ACHN (cell line): ENCODE results near the gene KRTAP20-1.

Experiments
- DNase-seq: peaks from one replicate; pipeline ENCODE4 v3.0.0-alpha.2; 2015
- in situ Hi-C: cut with HindIII; loops from 2 replicates; pipeline ENCODE4 v1.10.0; 2017; ENCODE audit warnings: low sequenced_read_pairs, low pct_ligation_motif_present, low pct_unique_long_range_greater_than_20kb

The KRTAP20-1 gene, protein sequence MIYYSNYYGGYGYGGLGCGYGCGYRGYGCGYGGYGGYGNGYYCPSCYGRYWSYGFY

DNA sequence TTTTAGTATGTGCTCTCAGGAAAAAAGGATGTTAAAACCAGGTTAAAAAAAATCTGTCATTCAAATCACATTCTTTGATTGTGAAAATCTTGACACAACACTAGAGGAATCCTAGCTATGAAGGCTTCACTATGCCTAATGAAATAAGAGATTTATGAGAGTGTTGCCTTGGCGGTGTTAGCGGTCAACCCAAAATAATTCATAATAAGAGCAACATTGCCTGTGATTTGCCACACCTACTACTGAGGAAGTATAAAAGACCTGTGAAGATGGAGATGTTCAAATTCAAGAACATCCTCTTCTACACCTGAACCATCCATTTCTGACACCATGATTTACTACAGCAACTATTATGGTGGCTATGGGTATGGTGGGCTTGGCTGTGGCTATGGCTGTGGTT, at the start of gene KRTAP20-1:
TSS of gene KRTAP20-1 (plus strand) at position 301 of the 400 bp plus-strand sequence. CDS start at position 331, 30 bp downstream.
- no peak for DNase-seq
- in situ Hi-C loops = no loop called here

DNA sequence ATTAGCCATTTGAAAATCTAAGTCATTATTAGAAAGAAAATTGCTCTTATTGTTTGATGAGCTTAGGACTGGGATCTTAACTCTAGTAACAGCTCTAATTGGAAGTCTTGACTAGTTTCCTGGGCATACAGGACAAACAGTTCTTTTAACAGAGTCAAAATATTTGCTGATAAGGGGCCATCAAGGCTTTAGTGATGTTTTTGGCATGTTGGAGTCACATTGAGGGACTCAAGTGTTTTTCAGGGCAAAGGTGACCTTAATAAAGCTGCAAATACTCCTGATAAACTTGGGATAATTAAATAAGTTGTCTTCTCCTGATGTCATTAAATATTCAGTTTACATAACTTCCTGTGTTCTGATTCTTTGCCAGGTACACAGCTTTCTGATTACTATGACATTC, 48.6 kb upstream of the KRTAP20-1 start:
- no peak for DNase-seq
- in situ Hi-C loops = no loop called here

DNA sequence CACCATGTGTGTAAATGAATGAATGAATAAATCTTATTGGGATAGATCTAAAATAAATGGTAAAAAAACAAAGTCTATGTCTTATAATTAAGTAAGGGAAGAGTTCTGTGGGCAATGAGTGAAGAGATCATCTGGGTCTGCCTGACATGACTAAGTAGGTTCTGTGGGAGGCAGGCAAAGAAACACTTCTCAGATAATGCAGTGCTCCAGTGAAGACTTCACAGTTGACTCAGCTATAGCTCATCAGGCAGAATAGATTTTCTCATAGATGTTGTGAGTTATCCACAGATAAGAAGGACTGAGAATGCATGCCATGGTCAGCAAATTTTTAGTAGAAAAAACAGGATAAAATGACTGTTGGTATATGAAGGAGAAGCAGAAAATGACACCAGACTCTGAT, 38.5 kb upstream of the KRTAP20-1 start:
- no peak for DNase-seq

DNA sequence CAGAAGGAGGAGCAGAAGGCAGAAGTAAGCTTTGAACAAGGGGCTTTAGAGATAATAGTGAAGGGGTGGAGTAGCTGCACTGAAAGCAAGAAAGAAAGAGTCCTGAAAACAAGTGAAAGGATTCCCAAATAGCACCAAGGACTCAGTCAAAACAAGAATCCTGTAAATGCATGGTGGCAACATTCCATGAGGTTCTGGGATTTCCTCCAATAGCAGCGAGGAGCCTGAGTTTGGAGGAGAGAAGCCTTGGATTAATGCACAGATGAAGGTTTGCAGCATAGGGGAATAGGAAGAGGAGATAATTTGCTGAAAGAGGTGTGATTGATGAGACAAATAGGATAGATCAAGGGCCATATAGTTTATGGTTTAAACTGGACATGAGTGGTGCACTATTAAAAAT, 36.9 kb upstream of the KRTAP20-1 start:
- no peak for DNase-seq
- in situ Hi-C loops = no loop called here

More for the DNA sequence above, 38.5 kb upstream of the KRTAP20-1 start:
- in situ Hi-C loops = no loop called here

DNA sequence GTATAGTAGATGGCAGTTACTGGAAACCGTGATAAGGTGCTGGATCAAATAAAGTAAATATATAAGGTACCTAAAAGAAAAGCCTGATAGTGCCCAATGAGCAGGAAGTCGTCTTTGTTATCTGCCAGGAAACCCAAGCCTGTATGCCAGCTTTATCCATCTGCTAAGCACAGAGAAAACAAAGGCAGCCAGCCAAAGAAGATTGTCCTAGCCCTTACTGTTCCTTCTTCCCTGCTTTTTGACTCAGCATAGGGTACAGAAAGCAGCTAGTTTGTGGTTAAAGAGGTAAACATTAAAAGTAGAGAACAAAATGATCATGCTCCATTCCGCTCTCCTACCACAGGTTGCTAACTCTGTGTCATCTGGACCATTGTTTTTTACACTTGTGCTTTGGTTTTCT, 36.1 kb upstream of the KRTAP20-1 start:
- no peak for DNase-seq
- in situ Hi-C loops = no loop called here

DNA sequence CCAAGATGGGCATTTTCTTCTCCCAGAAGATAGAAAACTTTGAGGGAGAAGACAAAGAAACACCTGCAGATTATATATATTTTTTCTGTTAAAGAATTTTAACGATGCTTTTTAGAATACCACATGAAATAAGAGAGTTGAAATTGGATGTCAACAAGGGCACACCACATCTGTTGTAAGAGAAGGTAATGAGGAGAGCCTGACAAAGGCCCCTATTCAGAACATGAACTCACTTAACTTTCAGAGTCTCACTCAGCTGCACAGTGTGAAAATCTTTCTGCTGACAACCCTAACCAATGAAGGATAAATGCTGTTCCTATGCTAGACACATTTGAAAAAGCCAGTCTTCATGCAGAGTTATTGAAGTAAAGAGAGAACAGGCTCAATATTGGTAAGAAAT, 33.4 kb upstream of the KRTAP20-1 start:
- in situ Hi-C loops = no loop called here
- no peak for DNase-seq

DNA sequence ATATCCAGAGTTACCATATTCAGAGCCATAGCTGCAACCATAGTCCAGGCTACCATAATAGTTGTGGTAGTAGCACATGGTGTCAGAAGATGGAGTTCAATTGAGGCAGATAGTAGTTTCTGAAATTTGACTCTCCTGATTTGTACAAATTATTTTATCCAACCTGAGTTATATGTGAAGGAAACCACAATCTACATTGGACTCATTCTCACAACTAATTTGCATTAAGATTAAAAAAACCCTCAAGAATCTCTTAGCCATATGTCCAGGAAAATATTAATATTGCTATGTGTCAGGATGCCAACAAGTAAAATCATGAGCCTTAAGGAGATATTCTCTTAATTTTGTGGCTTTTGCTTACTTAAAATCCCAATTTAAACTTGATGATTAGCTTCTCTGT, 25.9 kb upstream of the KRTAP20-1 start, which contains the start of gene KRTAP22-2:
TSS of gene KRTAP22-2 (minus strand) at position 101 of the 400 bp plus-strand sequence.
- DNase-seq = no peak
- in situ Hi-C loops = no loop called here

DNA sequence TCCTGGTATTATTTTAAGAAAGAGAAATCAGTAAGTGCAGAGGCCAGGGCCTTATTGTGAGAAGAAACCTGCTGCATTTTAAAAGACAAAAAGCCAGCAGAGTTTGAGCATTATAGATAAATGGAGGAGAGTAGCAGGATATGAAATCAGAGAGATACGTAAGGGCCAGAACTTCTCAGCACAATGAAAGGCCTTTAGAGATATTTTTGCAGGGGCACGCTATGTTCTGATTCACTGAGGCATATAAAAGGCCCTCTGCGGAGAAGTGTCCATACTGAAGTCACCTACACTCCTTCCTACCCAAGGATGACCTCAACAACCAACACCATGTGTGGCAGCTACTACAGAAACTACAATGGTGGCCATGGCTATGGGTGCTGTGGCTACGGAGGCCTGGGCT, 24.1 kb upstream of the KRTAP20-1 start, which contains the start of gene KRTAP6-3:
TSS of gene KRTAP6-3 (plus strand) at position 301 of the 400 bp plus-strand sequence. CDS start at position 307, 6 bp downstream.
- no peak for DNase-seq
- in situ Hi-C loops = no loop called here

DNA sequence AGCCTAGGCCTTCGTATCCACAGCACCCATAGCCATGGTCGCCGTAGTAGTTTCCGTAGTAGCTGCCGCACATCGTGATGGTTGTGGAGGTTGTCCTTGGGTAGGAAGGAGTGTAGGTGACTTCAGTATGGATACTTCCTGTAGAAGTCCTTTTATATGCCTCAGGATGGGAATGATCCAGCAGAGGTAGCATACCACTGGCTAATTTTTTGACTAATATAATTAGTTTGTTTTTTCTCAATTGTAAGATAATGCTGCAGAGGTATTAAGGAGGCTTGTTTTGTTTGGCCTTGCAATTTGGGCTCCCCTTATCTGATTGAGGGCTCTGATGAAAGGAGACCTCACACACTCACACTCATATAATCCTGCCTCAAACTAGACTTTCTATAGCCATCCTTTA, 17.4 kb upstream of the KRTAP20-1 start, which contains the start of gene KRTAP6-2:
TSS of gene KRTAP6-2 (minus strand) at position 101 of the 400 bp plus-strand sequence. CDS start at position 73, 28 bp downstream.
- no peak for DNase-seq
- in situ Hi-C loops = no loop called here

DNA sequence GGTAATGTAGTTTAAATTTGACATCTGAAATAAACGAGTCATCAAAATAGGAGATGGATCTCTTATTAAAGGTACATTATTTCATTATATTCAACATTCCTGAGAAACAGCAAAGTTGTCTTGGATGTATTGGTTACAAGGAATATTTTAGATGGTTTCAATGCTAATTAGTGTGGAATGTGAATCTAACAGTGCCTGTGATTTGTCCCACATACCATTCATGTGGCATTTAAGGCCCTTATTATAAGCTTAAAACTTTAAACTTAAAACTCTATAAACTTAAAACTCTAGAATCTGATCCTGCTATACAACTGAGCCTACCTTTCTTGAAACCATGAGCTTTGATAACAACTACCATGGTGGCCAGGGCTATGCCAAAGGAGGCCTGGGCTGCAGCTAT, 15.4 kb upstream of the KRTAP20-1 start, which contains the start of gene KRTAP22-1:
TSS of gene KRTAP22-1 (plus strand) at position 301 of the 400 bp plus-strand sequence.
- no peak for DNase-seq
- in situ Hi-C loops = no loop called here

DNA sequence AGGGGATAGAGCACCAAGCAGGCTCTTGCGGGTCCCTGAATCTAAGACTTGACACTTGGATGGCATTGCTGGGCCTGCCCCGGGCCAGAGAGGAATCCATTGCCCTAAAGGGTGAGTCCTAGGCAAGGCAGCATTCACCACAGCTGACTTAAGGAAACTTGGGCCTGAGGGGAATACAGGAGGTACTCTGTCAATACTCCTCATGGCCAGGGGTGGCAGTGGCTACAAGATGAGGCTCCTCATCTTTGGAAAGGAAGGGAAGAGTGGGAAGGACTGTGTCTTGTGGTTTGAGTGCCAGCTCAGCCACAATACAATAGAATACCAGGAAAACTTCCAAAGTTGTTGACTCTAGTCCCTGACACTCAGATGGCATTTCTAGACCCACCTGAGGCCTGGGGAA, 10.3 kb upstream of the KRTAP20-1 start:
- in situ Hi-C loops = no loop called here
- no peak for DNase-seq

DNA sequence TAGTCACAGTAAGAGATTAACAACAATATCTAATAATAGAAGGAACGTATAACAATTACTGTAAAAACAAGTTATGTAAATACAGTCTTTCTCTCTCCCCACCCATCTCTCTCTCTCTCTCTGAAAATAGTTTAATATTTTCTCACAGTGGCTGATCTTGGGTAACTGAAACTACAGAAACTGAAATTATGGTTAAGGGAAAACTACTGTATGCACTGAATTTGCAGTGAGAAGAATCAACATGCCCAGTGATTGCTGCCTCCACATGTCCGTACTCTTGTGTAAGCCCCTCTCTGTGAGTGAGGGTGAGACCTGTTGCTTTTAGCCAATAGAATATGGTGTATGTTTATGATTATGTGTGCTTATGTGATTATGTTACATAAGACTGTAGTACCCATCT, 4.1 kb upstream of the KRTAP20-1 start:
- no peak for DNase-seq
- in situ Hi-C loops = no loop called here

DNA sequence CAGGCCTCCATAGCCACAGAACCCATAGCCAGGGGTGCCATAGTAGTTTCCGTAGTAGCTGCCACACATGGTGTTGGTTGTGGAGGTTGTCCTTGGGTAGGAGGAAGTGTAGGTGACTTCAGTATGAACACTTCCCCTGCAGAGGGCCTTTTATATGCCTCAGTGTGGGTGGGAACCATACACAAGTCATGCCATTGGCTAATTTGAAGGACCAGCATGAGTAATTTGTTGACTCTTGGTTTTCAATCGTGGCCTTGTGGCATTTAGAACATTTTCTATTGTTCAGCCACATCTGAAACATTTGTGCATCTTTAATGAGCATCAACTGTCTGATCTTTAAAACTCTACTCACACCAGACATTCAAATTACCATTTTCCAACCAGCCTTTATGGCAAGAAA, 2.4 kb upstream of the KRTAP20-1 start, which contains the start of gene KRTAP6-1:
TSS of gene KRTAP6-1 (minus strand) at position 95 of the 400 bp plus-strand sequence. CDS start at position 69, 26 bp downstream.
- no peak for DNase-seq
- in situ Hi-C loops = no loop called here

DNA sequence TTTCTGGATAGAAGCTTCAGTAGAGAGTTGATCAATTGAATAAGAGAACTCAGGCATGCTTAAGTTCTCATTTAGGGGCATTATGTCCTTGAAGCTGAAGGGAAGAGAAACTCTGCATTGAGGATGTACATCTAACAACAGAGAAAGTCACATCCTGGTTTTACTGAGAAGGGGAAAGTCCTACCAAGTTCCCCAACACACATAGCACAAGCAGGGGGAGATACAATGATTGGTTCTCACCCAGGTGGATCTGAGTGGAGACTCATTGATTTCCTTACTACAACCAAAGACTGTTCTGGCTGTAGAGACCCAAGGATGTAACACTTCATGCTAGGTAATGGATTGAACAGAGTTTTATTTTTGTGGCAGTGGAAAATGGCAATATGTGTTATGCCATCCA, 1.0 kb upstream of the KRTAP20-1 start:
- in situ Hi-C loops = no loop called here

DNA sequence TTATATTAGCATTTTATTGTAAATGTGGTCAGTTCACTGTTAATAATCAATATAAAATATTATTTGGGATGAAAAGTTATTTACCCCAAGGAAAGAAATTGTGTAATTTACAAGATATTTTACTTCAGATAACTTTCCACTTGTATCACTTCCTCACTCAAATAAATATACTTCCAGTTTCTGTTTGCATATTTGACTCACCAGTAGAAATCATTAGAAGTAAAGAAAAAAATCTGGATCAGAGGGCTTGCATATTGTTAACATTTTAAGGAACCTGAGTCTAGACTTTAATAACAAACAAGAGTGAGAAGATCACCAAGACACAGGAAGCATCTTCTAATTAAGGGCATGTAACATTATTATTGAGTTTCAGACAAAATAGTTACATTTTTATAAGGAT, 3.9 kb downstream of the KRTAP20-1 start:
- in situ Hi-C loops = no loop called here
- no peak for DNase-seq

More for the DNA sequence above, 1.0 kb upstream of the KRTAP20-1 start:
- DNase-seq = no peak

DNA sequence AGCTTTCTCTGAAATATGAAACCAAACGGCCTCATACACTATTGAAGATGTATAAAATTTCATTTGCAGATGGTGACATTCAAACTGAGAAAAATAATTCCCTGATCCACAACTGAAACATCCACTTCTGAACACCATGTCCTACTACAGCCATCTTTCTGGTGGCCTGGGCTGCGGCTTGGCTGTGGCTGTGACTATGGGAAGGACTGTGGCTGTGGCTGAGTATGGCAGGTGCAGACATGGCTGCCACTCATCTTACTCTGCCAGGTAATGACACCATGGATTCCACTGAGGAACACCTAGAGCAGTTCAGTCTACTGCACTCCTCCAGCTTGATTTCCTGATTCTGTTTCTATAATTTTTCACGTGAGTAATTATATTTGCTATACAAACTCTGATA, 4.3 kb downstream of the KRTAP20-1 start, which contains the start of gene KRTAP20-4:
TSS of gene KRTAP20-4 (plus strand) at position 106 of the 400 bp plus-strand sequence.
- in situ Hi-C loops = no loop called here
- no peak for DNase-seq

DNA sequence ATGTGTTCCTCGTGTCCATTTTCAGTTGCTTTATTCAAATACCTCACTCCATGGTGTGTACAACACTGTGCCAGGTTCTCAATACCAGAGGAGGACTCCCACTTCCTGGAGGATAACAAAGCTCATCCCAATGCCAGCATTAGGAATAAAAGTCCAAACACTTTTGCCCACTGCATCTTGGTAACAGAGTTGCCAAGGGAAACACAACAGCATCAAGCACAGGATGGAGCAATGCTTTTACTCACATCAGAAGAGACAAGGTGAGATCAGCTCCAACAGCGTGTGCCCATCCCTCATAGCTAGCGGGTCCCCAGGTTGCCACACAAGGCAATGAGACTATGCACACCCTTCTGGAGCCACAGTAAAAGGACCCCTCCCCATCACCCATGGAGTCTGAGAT, 7.1 kb downstream of the KRTAP20-1 start:
- DNase-seq = no peak
- in situ Hi-C loops = no loop called here

DNA sequence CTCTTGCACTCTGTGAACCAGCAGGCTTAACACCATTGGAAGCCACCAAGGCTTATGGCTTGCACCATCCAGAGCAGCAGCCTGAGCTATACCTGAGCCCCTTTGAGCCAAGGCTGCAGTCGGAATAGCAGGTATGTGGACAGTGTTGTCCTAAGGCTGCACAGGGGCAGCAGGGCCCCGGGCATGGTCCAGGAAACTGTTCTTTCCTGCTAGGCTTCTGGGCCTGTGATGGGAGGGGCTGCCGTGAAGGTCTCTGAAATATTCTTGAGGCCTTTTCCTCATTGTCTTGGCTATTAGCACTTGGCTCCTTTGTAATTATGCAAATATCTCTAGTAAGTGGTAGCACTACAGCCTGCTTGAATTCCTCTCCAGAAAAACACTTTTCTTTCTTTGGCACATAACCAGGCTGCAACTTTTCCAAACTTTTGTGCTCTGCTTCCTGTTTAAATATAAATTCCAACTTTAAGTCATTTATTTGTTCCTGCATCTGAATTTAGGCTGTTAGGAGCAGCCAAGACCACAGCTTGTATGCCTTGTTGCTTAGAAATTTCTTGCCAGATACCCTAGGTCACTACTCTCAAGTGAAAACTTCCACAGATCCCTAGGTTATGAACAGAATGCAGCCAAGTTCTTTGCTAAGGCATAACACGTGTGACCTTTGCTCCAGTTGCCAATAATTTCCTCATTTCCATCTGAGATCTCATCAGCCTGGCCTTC, 9.4 kb downstream of the KRTAP20-1 start:
- no peak for DNase-seq
- in situ Hi-C loops = no loop called here

DNA sequence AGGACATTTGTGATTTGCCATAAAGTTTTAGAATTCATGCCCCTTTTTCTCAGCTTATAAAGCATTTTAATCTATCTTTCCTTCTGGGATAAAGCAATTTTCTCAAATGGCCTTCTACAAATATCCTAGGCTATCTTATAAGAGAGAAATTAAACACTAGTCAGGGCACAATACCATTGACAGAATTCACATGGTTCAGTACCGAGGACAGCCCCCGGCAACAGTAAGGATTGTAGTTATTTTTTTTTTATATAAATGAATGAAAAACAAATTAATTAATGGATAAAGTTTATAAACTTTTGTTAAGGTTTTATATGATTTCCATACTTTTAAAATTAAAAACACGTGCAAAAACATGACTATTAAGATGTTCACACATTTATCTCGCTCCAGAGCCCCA, 11.9 kb downstream of the KRTAP20-1 start:
- DNase-seq = no peak
- in situ Hi-C loops = no loop called here

DNA sequence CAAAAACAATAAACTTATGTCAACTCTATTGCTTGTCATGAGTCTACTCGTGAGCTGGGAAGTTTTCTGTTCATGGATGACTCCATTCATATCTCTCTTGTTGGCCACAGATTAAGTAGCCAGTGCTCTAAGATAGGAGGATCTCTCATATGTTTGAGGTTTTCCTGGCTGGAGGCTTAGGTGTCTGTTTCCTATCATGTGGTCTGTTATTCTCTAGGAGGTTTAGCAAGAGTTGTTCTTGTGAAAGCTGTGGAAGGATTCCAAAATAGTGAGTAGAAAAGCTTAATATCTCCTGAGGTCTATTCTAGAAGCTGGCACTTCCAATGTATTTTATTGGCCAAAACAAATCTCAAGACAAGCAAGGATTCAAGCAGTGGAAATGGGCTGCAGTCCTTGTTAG, 13.0 kb downstream of the KRTAP20-1 start:
- no peak for DNase-seq
- in situ Hi-C loops = no loop called here
